ENCODE data around the gene RNU1-3. TPM values are rescaled to one million over a fixed set of nuclear protein-coding genes. Genes with fewer than 3 reads are reported as not detected.
"Not testable (repeated sequence)": the region's sequence is repeated elsewhere in the genome, so short reads cannot be mapped to it uniquely, and the experiment has no call there.

Gene RNU1-3
- total RNA-seq, 4 donors from 2014 or later = under 0.01 TPM; not detected in 1

GRCh38 chr1:16702280-16702679, 35.5 kb upstream of the RNU1-3 start:
- H3K4me3 ChIP-seq (ENCODE audit: low read depth, poor library complexity, severe bottlenecking); intact Hi-C loops (cut with DNase I; ENCODE audit: low total_unique reads); DNase-seq (ENCODE audit: low spot score in 2 of 2): not testable (repeated sequence)
- WGBS, 2 donors = no CpG with 5 or more reads among the region's 5 CpGs

DNA sequence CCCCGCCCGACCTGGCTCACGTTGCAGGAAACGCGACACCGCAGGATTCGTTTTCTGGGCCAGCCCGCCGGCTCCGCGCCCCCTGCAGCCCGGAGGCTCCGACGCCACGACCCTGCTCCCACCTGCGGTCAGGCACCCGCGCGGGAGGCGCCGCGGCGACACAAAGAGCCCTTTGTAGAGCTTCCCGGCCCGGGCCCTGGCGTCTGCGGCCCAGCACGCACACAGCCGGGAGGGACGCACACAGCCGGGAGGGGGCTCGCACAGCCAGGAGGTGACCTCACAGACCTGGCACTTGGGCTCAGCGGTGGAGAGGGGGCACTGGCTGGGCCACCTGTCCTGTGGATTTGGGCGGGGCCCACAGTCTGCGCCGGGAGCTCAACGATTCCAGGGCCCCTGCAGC, 34.4 kb upstream of the RNU1-3 start:
- WGBS, 2 donors = no CpG with 5 or more reads among the region's 37 CpGs
- H3K4me3 ChIP-seq (ENCODE audit: low read depth, poor library complexity, severe bottlenecking); intact Hi-C loops (cut with DNase I; ENCODE audit: low total_unique reads); DNase-seq (ENCODE audit: low spot score in 2 of 2): not testable (repeated sequence)

GRCh38 chr1:16700138-16700895, 33.6 kb upstream of the RNU1-3 start:
- intact Hi-C loops (cut with DNase I; ENCODE audit: low total_unique reads); H3K4me3 ChIP-seq (ENCODE audit: low read depth, poor library complexity, severe bottlenecking); DNase-seq (ENCODE audit: low spot score in 2 of 2): not testable (repeated sequence)
- WGBS, 2 donors = no CpG with 5 or more reads among the region's 57 CpGs

DNA sequence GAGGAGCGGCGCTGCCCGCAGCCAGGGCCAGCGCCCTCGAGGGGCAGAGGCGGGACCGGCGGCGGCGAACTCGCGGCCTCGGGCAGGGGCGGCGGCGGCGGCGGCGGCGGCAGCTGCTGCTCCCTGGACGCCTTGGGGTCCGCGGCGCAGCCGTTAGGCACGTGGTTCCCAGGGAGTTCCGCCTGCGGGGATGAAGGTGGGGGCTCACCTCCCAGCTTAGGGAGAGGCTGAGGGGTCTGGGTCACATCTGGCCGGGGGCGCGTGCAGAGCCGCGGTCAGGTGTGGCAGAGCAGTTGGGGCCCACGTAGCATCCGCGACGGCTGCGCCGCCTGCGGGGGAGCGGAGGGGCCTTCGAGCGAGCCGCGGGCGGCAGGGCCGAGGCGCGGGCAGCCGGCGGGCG, 32.7 kb upstream of the RNU1-3 start:
- intact Hi-C loops (cut with DNase I; ENCODE audit: low total_unique reads); DNase-seq (ENCODE audit: low spot score in 2 of 2); H3K4me3 ChIP-seq (ENCODE audit: low read depth, poor library complexity, severe bottlenecking): not testable (repeated sequence)
- WGBS, 2 donors = 3 to 78% methylated on average over 21 to 38 of the region's 52 CpGs

DNA sequence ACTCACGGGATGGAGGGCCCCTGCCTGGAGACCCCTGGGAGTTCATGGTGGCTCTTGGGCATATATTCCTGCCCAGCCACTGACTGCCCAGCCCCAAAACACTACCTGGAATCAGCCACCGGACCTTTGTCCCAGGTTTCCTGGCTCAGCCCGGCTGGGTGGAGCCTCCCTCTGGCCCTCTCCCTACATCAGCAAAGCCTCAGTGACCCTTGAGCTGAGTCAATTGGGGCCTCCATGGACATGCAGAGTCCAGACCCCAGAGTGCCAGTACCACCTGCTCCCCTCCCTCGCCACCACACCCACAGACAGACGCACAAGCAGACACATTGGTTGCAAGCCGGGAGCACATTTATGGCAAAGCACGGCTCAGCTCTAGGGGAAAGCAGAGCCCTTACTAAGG, 30.4 kb upstream of the RNU1-3 start:
- DNase-seq (ENCODE audit: low spot score in 2 of 2); H3K4me3 ChIP-seq (ENCODE audit: low read depth, poor library complexity, severe bottlenecking); intact Hi-C loops (cut with DNase I; ENCODE audit: low total_unique reads): not testable (repeated sequence)
- WGBS, 2 donors = 69 to 73% methylated on average over 3 of the region's 7 CpGs

DNA sequence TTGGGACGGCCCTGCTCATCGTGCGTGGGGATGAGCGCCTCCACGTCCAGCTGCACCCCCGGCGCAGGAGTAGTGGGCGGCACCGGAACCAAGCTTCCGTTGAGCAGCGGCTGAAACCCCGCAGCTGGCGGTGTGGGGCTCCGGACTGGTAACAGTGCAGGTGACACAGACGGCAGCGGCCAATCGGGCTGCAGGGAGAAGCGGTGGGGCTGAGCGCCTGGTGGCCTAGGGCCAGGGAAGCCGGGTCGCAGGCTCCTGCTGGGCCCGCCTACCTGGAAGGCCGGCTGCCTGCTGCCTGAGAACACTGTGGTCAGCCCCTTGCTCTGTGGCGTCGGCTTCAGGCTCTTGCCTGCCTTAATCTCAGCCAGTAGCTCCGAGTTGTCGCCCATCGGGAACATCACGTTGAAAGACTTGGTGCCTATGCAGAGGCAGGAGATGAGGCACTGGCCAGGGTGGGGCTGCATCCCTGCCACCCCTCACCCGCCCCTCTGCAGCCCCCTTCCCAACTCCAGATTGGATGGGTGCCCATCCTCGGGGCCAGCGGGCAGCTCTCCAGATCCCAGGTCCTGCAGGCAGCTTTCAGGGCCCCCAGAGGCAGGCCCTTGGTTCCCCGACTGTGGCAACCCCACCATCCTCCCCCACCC, 29.9 kb upstream of the RNU1-3 start:
- WGBS, 2 donors = 13 to 37% methylated on average over 3 to 11 of the region's 33 CpGs
- DNase-seq (ENCODE audit: low spot score in 2 of 2); H3K4me3 ChIP-seq (ENCODE audit: low read depth, poor library complexity, severe bottlenecking); intact Hi-C loops (cut with DNase I; ENCODE audit: low total_unique reads): not testable (repeated sequence)

GRCh38 chr1:16694308-16694702, 27.6 kb upstream of the RNU1-3 start:
- WGBS, 2 donors = 80% methylated on average over 1 of the region's 16 CpGs; no CpG with 5 or more reads in 1 of the 2 donors
- intact Hi-C loops (cut with DNase I; ENCODE audit: low total_unique reads); DNase-seq (ENCODE audit: low spot score in 2 of 2); H3K4me3 ChIP-seq (ENCODE audit: low read depth, poor library complexity, severe bottlenecking): not testable (repeated sequence)

DNA sequence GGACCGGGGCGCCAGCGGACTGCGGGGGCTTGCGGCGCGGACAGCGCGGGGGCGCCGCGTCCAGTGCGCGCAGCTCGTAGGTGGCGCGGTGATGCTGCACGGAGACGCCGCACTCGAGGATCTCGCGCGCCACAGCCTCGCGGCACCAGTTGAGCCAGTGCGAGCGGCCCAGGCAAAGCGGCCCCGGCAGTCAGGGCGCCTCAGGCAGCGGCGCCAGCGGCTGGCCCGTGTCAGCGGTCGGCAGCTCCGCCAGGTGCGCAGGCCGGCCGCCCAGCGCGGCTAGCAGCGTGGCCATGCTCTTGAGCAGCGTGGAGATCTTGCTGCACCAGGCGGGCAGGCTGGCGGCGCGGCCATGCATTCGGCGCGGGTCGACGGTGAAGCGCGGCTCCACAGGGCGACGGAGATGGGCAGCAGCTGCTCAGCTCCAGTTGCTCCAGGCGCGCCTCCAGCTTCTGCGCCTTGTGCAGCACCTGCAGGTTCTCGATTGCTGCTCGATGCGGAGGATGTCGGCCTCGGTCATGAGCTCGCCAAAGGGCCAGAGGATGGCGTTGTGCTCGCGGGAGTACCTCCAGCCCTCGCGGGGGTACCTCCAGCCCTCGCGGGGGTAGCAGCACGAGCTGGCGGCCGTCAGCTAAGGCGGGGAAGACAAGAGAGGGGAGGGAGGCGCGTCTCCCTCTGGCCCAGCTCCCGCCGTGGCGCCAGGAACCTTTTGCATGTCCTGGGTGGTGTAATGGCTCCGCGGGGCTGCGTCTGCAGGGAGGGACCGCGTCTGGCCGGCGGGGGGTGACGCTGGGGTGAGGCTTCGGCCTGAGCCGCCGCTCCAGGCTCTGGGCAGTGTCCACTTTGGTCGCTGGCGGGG, 26.9 kb upstream of the RNU1-3 start:
- H3K4me3 ChIP-seq (ENCODE audit: low read depth, poor library complexity, severe bottlenecking); intact Hi-C loops (cut with DNase I; ENCODE audit: low total_unique reads); DNase-seq (ENCODE audit: low spot score in 2 of 2): not testable (repeated sequence)
- WGBS, 2 donors = 0 to 10% methylated on average over 14 to 25 of the region's 96 CpGs

- intact Hi-C loops (cut with DNase I; ENCODE audit: low total_unique reads); DNase-seq (ENCODE audit: low spot score in 2 of 2); H3K4me3 ChIP-seq (ENCODE audit: low read depth, poor library complexity, severe bottlenecking): not testable (repeated sequence)
- 31% methylated on average over 12 of the region's 79 CpGs; no CpG with 5 or more reads in 1 of the 2 donors for WGBS, 2 donors
These were observed 26.1 kb upstream of the RNU1-3 start for GRCh38 chr1:16692717-16693448.

- H3K4me3 ChIP-seq (ENCODE audit: low read depth, poor library complexity, severe bottlenecking); intact Hi-C loops (cut with DNase I; ENCODE audit: low total_unique reads); DNase-seq (ENCODE audit: low spot score in 2 of 2): not testable (repeated sequence)
- WGBS, 2 donors = 25% methylated on average over 13 of the region's 39 CpGs; no CpG with 5 or more reads in 1 of the 2 donors
These were observed 25.5 kb upstream of the RNU1-3 start for GRCh38 chr1:16692283-16692682.

- H3K4me3 ChIP-seq (ENCODE audit: low read depth, poor library complexity, severe bottlenecking); intact Hi-C loops (cut with DNase I; ENCODE audit: low total_unique reads); DNase-seq (ENCODE audit: low spot score in 2 of 2): not testable (repeated sequence)
- WGBS, 2 donors = 90 to 91% methylated on average over 7 of the region's 13 CpGs
These were observed 24.4 kb upstream of the RNU1-3 start for GRCh38 chr1:16690971-16691682.

- DNase-seq (ENCODE audit: low spot score in 2 of 2); H3K4me3 ChIP-seq (ENCODE audit: low read depth, poor library complexity, severe bottlenecking); intact Hi-C loops (cut with DNase I; ENCODE audit: low total_unique reads): not testable (repeated sequence)
- 85% methylated on average over 13 of the region's 13 CpGs for WGBS, 2 donors
These were observed 20.5 kb upstream of the RNU1-3 start for GRCh38 chr1:16687132-16687800.

Measured in lower leg skin (tissue), 4 donors.